T follicular helper cell (primary cell): ENCODE measurements around the gene COL17A1.

Experiments used
- DNase-seq: peaks from one replicate; pipeline ENCODE4 v3.0.0-alpha.2; 2020; ENCODE audit warnings: low read depth

The COL17A1 gene

GRCh38 chr10:104049504-104050250, 36.0 kb downstream of the COL17A1 start:
- no peak for DNase-seq

- no peak for DNase-seq
These were observed 39.0 kb downstream of the COL17A1 start for GRCh38 chr10:104046651-104047050.

- DNase-seq, result no peak
These were observed 40.3 kb downstream of the COL17A1 start for GRCh38 chr10:104045151-104046089.

- DNase-seq, result no peak
These were observed 41.8 kb downstream of the COL17A1 start for GRCh38 chr10:104043854-104044253.

GRCh38 chr10:104043185-104043830, 42.4 kb downstream of the COL17A1 start:
- DNase-seq, result no peak

- DNase-seq, result no peak
These were observed 43.7 kb downstream of the COL17A1 start for GRCh38 chr10:104041891-104042535.

- DNase-seq, result no peak
These were observed 44.6 kb downstream of the COL17A1 start for GRCh38 chr10:104040862-104041789.

- DNase-seq, result no peak
These were observed 45.3 kb downstream of the COL17A1 start for GRCh38 chr10:104040382-104040781.

GRCh38 chr10:104038958-104039752, 46.5 kb downstream of the COL17A1 start:
- no peak for DNase-seq

GRCh38 chr10:104038537-104038936, 47.1 kb downstream of the COL17A1 start:
- DNase-seq, result no peak

- DNase-seq, result no peak
These were observed 48.3 kb downstream of the COL17A1 start for GRCh38 chr10:104037261-104037951.

GRCh38 chr10:104036518-104037260, 49.0 kb downstream of the COL17A1 start:
- DNase-seq, result no peak

GRCh38 chr10:104036069-104036384, 49.7 kb downstream of the COL17A1 start:
- DNase-seq, result no peak

GRCh38 chr10:104035194-104036068, 50.2 kb downstream of the COL17A1 start:
- DNase-seq, result no peak

GRCh38 chr10:104034401-104035193, 51.1 kb downstream of the COL17A1 start:
- DNase-seq, result no peak

GRCh38 chr10:104033966-104034365, 51.7 kb downstream of the COL17A1 start:
- DNase-seq, result no peak

GRCh38 chr10:104033401-104033930, 52.2 kb downstream of the COL17A1 start:
- DNase-seq, result no peak
